HG03521 (cell line): ENCODE data around the gene ARMC9.
"Not testable (repeated sequence)": the region's sequence is repeated elsewhere in the genome, so short reads cannot be mapped to it uniquely, and the experiment has no call there.

ENCODE experiments used
- ATAC-seq: cut with Tn5 transposase; IDR thresholded peaks from one replicate; pipeline ENCODE4 v1.9.1; 2021; ENCODE audit warnings: mild to moderate bottlenecking, moderate library complexity; ENCODE audit not compliant: unreplicated experiment

Gene ARMC9

GRCh38 chr2:231359948-231360347 is 161.5 kb downstream of the ARMC9 start:
- no peak for ATAC-seq

DNA sequence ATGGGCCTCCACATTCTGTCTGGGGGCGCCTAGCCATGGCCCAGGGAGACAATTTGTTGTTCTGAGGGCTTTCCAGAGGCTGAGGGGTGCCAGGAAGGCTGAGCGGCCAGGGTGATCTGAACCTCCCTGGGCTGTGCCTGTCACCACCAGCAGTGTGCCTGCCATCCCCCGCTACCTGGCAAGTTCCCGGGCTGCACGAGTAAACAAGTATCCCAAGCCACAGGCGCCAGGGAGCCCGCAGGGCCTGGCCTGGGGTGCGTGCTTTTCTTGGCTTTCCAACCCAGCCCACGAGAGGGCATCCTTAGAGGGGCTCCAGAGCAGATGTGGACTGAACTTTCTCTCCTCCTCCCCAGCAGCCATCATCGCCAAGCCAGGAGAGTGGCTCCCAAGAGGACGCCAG is 162.0 kb downstream of the ARMC9 start:
- ATAC-seq, result no peak

GRCh38 chr2:231360881-231361371 is 162.5 kb downstream of the ARMC9 start:
- no peak for ATAC-seq

DNA sequence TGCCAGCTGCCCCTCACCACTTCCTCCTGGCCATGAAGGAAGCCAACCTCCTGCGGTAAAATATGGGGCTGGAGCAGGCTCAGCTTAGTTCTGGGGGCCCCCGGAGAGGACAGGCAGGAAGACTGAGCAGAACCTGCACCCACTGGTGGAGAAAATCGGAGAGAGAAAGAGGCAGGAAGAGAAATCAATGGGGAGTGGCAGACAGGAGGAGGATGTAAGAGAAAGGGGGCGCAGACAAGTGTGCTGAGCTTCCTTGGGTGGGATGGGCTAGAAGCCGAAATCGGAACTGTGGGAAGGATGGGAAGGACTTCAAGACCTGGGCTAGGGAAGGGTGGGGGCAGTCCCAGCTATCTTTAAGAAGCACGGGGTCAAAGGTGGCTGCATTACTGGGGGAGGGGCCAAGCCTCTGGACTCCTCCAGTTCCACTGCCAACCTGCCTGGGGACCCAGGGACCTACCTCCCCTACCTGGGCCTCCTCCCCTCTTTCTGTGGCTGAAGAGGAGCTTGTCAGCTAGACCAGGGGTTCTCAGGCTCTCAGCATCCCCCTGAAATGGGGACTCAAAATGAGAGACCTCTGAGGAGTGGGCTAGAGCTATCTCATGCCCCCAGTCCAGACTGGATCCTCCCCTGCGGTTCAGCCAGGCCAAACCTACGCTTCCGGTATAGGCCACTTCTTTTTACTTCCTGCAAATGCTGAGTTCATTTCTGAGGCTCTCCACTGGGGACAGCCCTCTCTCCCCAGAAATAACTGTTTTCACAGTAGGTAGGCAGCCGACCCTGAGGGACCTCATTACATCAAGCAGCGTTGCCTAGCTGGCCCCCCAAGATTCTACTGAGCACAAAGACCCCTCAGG is 163.5 kb downstream of the ARMC9 start:
- peak; percentile 87 for ATAC-seq

DNA sequence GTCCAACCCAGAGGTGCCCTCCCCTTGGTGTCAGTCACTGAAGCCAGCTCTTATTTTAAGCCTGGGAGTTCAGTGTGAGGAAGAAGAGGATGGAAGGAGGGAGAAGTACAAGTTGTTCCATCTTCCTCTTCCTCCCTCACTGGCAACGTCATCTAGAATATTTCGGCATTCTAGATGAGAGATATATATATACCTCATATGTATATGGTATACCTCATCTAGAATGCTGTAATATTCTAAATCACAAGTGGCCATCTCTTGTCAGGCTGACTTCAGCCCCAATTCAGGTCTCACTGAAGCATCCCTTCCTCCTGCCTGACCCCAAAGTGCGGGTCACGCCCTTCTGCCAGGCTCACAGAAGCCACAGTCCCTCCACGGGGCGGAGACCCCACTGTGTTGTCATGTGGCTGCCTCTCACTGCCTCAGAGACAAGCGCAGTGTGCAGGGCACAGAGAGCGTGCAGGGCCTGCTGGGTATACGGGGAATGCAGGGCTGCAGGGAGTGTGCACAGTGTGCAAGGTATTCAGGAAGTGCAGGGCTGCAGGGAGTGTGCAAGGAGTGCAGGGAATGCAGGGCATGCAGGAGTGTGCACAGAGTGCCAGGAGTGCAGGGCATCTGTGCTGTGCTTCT is 164.2 kb downstream of the ARMC9 start:
- ATAC-seq, result no peak

DNA sequence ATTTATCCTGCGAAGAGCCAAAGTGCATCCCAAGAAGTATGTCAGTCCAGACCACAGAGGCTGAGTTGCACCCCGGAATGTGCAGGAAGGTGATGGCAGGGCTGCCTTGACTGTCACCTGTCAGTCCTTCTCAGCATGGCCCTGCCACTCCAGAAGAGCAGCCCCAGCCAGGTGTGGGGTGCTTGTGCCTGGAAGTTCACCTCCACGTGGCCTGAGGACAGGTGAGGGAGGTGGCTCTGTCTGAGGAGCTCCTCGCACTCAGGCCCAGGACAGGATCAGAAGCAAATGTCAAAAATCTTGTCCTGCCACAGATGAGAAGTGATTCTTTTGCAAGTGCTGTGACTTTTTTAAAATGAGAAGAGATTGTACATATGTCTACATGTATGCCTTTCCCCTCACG is 165.6 kb downstream of the ARMC9 start:
- no peak for ATAC-seq

- ATAC-seq, result no peak
Measured at GRCh38 chr2:231364961-231365810, 166.8 kb downstream of the ARMC9 start.

- ATAC-seq, result no peak
Measured at GRCh38 chr2:231367178-231367577, 168.7 kb downstream of the ARMC9 start.

GRCh38 chr2:231369580-231370428 is 171.4 kb downstream of the ARMC9 start:
- ATAC-seq, result no peak

GRCh38 chr2:231370429-231370748 is 172.0 kb downstream of the ARMC9 start:
- no peak for ATAC-seq

- no peak for ATAC-seq
Measured at GRCh38 chr2:231370749-231371429, 172.5 kb downstream of the ARMC9 start.

DNA sequence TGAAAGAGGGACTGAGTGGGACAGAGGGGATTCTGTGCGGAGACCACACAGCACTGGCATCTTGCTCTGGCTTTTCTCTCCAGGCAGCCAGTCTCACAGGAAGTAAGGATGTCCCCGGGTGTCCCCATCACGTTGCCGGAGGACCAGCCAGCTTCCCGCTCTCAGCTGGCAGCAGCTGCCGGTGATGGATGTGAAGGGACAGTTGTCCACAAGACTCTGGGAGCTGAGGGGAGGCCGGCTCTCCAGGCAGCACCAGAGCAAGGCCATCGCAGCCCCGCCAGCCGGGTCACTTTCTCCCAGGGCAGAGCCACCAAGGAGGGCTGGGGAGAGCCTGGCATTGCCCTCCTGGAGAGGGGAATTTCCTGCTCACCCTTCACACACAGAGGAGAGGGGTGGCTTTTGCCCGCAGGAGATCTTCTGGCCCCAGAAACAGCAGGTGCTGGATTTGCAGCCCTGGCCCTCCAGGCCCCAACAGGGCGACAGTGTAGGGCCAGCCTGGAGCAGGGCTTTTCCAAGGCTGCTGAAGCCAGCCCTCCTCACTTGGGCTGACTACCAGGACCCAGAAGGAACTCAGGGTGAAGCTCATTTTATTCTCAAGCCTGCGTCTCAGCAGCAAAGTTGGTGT is 173.1 kb downstream of the ARMC9 start:
- no peak for ATAC-seq

GRCh38 chr2:231372326-231372725 is 173.9 kb downstream of the ARMC9 start:
- no peak for ATAC-seq

DNA sequence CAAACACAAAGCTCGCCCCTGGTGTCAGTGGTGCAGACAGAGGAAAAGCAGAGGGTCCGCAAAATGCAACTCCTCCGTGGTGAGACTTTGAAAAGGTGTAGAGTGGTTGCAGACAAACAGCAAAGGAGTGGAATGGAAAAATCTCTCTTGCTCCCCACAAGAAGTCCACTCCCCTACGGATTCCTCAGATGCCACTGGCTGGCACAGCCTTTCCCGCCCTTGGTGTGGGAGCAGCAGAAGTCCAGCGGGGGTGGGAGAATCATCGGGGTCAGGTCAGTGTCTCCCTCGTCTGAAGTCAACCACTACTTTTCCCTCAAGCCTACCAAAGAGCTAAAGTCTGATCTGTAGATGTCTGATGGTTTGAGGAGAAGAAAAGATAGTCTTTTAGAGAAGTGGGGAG is 174.8 kb downstream of the ARMC9 start:
- no peak for ATAC-seq

GRCh38 chr2:231373786-231374349 is 175.4 kb downstream of the ARMC9 start:
- no peak for ATAC-seq

DNA sequence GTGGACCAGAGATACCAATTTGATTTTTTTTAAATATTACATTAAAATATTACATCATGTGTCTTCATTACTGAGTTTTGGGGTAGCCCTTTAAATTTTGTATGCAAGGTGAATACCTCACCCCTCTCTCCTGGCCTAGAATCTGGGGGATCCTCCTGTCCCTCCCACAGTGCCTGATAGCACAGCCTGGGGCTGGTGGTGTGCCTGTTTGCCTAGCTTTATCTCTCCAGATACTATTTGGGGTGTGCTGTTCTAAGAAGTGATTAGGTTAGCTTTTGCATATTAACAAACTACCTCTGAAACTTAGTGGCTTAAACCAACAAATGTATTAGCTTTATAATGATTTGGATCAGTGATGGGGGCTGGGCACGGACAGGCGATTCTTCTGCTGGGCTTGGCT is 176.3 kb downstream of the ARMC9 start:
- ATAC-seq, result no peak

GRCh38 chr2:231375994-231376615 is 177.7 kb downstream of the ARMC9 start:
- ATAC-seq, result not testable (repeated sequence)

GRCh38 chr2:231376857-231377256 is 178.4 kb downstream of the ARMC9 start:
- no peak for ATAC-seq
